H1 (cell line): ENCODE results near the gene ADGB. TPM values are rescaled to one million over a fixed set of nuclear protein-coding genes. Genes with fewer than 3 reads are reported as not detected.

Source experiments
- CTCF ChIA-PET: fragments of 300-600 bp; sonication (Branson Sonifier 250); formaldehyde crosslinking; loops from one replicate; lab custom pipeline; 2021; ENCODE audit not compliant: partially characterized antibody; lab: Charles Lee
- POLR2A ChIA-PET: fragments of 300-600 bp; sonication (Branson Sonifier 250); formaldehyde crosslinking; loops from one replicate; lab custom pipeline; 2021; ENCODE audit warnings: inconsistent platforms; ENCODE audit not compliant: partially characterized antibody; lab: Charles Lee
- DNase-seq, 2 experiments: peaks; one replicate each; pipeline versions ENCODE4 v3.0.0 to v3.0.0-alpha.2; 2010 to 2022; ENCODE audit warnings: low spot score in 2 of 2, low read depth in 1 of 2, mixed read lengths in 1 of 2
- FAIRE-seq: peaks from 2 replicates; lab custom pipeline; 2011; peaks lifted over from hg19 to GRCh38; lab: Jason Lieb, UNC
- H2AFZ ChIP-seq: 2 replicates; pipeline ENCODE4 v1.8.1; 2012; ENCODE audit warnings: low read length, inconsistent platforms
- H2AK5ac ChIP-seq: 2 replicates; pipeline ENCODE4 v1.6.1; 2013; ENCODE audit warnings: low read depth, low read length
- H2BK120ac ChIP-seq: replicated peaks from 2 replicates; pipeline ENCODE3; 2013; ENCODE audit warnings: low read depth, low read length, inconsistent platforms
- H2BK12ac ChIP-seq: 2 replicates; pipeline ENCODE4 v1.6.1; 2013; ENCODE audit warnings: low read depth, low read length
- H2BK15ac ChIP-seq: 2 replicates; pipeline ENCODE4 v1.6.1; 2013; ENCODE audit warnings: low read length
- H2BK20ac ChIP-seq: 2 replicates; pipeline ENCODE4 v1.6.1; 2013; ENCODE audit warnings: low read length
- H2BK5ac ChIP-seq: 2 replicates; pipeline ENCODE4 v1.6.1; 2013; ENCODE audit warnings: low read depth, low read length
- H3K14ac ChIP-seq: 2 replicates; pipeline ENCODE4 v1.6.1; 2013; ENCODE audit warnings: inconsistent platforms; ENCODE audit not compliant: insufficient read length
- H3K18ac ChIP-seq: 2 replicates; pipeline ENCODE4 v1.6.1; 2013; ENCODE audit warnings: low read length; ENCODE audit errors: extremely low read depth
- H3K23ac ChIP-seq: 2 replicates; pipeline ENCODE4 v1.6.1; 2013; ENCODE audit warnings: inconsistent platforms; ENCODE audit not compliant: insufficient read length
- H3K23me2 ChIP-seq: 2 replicates; pipeline ENCODE4 v1.6.1; 2013; ENCODE audit warnings: low read depth, low read length
- H3K27ac ChIP-seq: 2 replicates; pipeline ENCODE4 v1.6.1; 2011; ENCODE audit warnings: low read depth, low read length, inconsistent platforms
- H3K27me3 ChIP-seq, 4 experiments: replicated peaks in 1 of 4; 1 replicate in 1 of 4; 2 replicates in 3 of 4; pipeline versions ENCODE4 v1.6.1 to v1.8.1; 2011 to 2013; ENCODE audit warnings: low read length in 3 of 4, mild to moderate bottlenecking in 3 of 4, inconsistent platforms in 2 of 4, mixed read lengths in 2 of 4, moderate library complexity in 1 of 4; ENCODE audit not compliant: control insufficient read depth in 3 of 4, insufficient read depth in 3 of 4; ENCODE audit errors: extremely low read depth in 1 of 4
- H3K36me3 ChIP-seq, 4 experiments: 2 replicates each; pipeline versions ENCODE4 v1.6.1 to v1.8.1; 2011 to 2013; ENCODE audit warnings: mild to moderate bottlenecking in 4 of 4, low read length in 3 of 4, moderate library complexity in 2 of 4, control low read depth in 1 of 4, inconsistent platforms in 1 of 4; ENCODE audit not compliant: insufficient read depth in 4 of 4, control insufficient read depth in 2 of 4
- H3K4ac ChIP-seq: replicated peaks from 2 replicates; pipeline ENCODE3; 2013; ENCODE audit warnings: low read length, low read depth, mixed read lengths, inconsistent platforms; ENCODE audit not compliant: insufficient read length
- H3K4me1 ChIP-seq, 4 experiments: replicated peaks in 1 of 4; 1 replicate in 1 of 4; 2 replicates in 3 of 4; pipeline versions ENCODE4 v1.6.1 to v1.8.1; 2011 to 2013; ENCODE audit warnings: low read length in 3 of 4, inconsistent platforms in 2 of 4, mixed read lengths in 1 of 4; ENCODE audit not compliant: insufficient read depth in 4 of 4, control insufficient read depth in 3 of 4
- H3K4me2 ChIP-seq, 2 experiments: 2 replicates each; pipeline versions ENCODE4 v1.6.1 to v1.8.1; 2011 to 2013; ENCODE audit warnings: low read depth in 2 of 2, low read length in 2 of 2, control low read depth in 1 of 2, inconsistent platforms in 1 of 2, mild to moderate bottlenecking in 1 of 2; ENCODE audit not compliant: insufficient read depth in 1 of 2
- H3K4me3 ChIP-seq, 4 experiments: fragments of 200-600, 300-600 bp in 1 of 4; sonication (generic), shearing (Covaris generic), sonication (Bioruptor Twin) in 1 of 4; 2 replicates each; pipeline versions ENCODE4 v1.5.1 to v1.8.1; 2011 to 2016; ENCODE audit warnings: low read length in 4 of 4, low read depth in 3 of 4, control low read depth in 2 of 4, inconsistent platforms in 2 of 4, mild to moderate bottlenecking in 2 of 4, mixed read lengths in 1 of 4, moderate library complexity in 1 of 4; ENCODE audit not compliant: insufficient read depth in 2 of 4; ENCODE audit errors: extremely low read depth in 1 of 4
- H3K56ac ChIP-seq: replicated peaks from 2 replicates; pipeline ENCODE3; 2013; ENCODE audit warnings: low read depth, mild to moderate bottlenecking, mixed read lengths, low read length, inconsistent platforms; ENCODE audit not compliant: insufficient read length
- H3K79me1 ChIP-seq: 2 replicates; pipeline ENCODE4 v1.6.1; 2013; ENCODE audit warnings: low read depth, low read length, control low read depth
- H3K79me2 ChIP-seq, 2 experiments: 2 replicates each; pipeline versions ENCODE4 v1.6.1 to v1.8.1; 2012 to 2013; ENCODE audit warnings: low read length in 2 of 2, mild to moderate bottlenecking in 2 of 2, inconsistent platforms in 1 of 2; ENCODE audit not compliant: insufficient read depth in 2 of 2, control insufficient read depth in 1 of 2
- H3K9ac ChIP-seq, 4 experiments: replicated peaks in 1 of 4; 1 replicate in 1 of 4; 2 replicates in 3 of 4; pipeline versions ENCODE4 v1.6.1 to v1.8.1; 2011 to 2013; ENCODE audit warnings: low read depth in 3 of 4, low read length in 3 of 4, control low read depth in 2 of 4, mild to moderate bottlenecking in 2 of 4, moderate library complexity in 2 of 4, inconsistent platforms in 1 of 4; ENCODE audit errors: extremely low read depth in 1 of 4
- H3K9me3 ChIP-seq, 2 experiments: 2 replicates each; pipeline versions ENCODE4 v1.6.1 to v1.8.1; 2012 to 2013; ENCODE audit warnings: mild to moderate bottlenecking in 2 of 2, moderate library complexity in 2 of 2, control low read depth in 1 of 2, inconsistent platforms in 1 of 2, low read depth in 1 of 2, low read length in 1 of 2, mixed read lengths in 1 of 2; ENCODE audit not compliant: insufficient read depth in 2 of 2
- H4K20me1 ChIP-seq, 2 experiments: replicated peaks in 1 of 2; 2 replicates each; pipeline versions ENCODE3 to v1.8.1; 2011 to 2013; ENCODE audit warnings: inconsistent platforms in 2 of 2, low read length in 2 of 2, mild to moderate bottlenecking in 1 of 2; ENCODE audit not compliant: insufficient read depth in 2 of 2, control insufficient read depth in 1 of 2
- H4K5ac ChIP-seq: 2 replicates; pipeline ENCODE4 v1.6.1; 2013; ENCODE audit warnings: low read length, low read depth, mixed read lengths, inconsistent platforms; ENCODE audit not compliant: insufficient read length
- H4K8ac ChIP-seq: 2 replicates; pipeline ENCODE4 v1.8.0; 2013; ENCODE audit warnings: mild to moderate bottlenecking, moderate library complexity, low read length, inconsistent platforms; ENCODE audit not compliant: insufficient read depth; ENCODE audit errors: extremely low read depth
- H4K91ac ChIP-seq: replicated peaks from 2 replicates; pipeline ENCODE3; 2013; ENCODE audit warnings: low read length, mixed read lengths, inconsistent platforms; ENCODE audit not compliant: insufficient read length
- CBX8 ChIP-seq: fragments of 300-800, 300-1000 bp; sonication (generic); IDR thresholded peaks from 2 replicates; pipeline ENCODE4 v1.7.1; 2016; ENCODE audit warnings: low read depth, low read length, borderline replicate concordance
- CHD1 ChIP-seq: IDR thresholded peaks from 2 replicates; pipeline ENCODE4 v1.6.1; 2012; ENCODE audit warnings: low read depth, low read length, improper control_type of control experiment
- CREB1 ChIP-seq: IDR thresholded peaks from 2 replicates; pipeline ENCODE4 v1.6.1; 2012; ENCODE audit warnings: inconsistent platforms
- EGR1 ChIP-seq: IDR thresholded peaks from 2 replicates; pipeline ENCODE4 v1.6.1; 2011; ENCODE audit warnings: low read depth, low read length, borderline replicate concordance
- HDAC6 ChIP-seq: IDR thresholded peaks from one replicate; pipeline ENCODE4 v1.7.1; 2012; ENCODE audit warnings: low read depth, mild to moderate bottlenecking, inconsistent platforms, low read length, moderate library complexity
- SIN3A ChIP-seq, 2 experiments: IDR thresholded peaks in 1 of 2; conservative IDR thresholded peaks in 1 of 2; 2 replicates each; pipeline ENCODE4 v1.6.1; 2011 to 2012; ENCODE audit warnings: low read length in 2 of 2, improper control_type of control experiment in 1 of 2, low read depth in 1 of 2, mild to moderate bottlenecking in 1 of 2
- TEAD4 ChIP-seq: IDR thresholded peaks from 2 replicates; pipeline ENCODE4 v1.6.1; 2012; ENCODE audit warnings: low read depth, low read length, inconsistent platforms, mixed read lengths
- WGBS, 2 experiments: shearing (Covaris generic) in 1 of 2; methylation state at CpG; one replicate each; pipeline versions ENCODE4 v1.1.6 to v1.1.7; 2013 to 2015; ENCODE audit warnings: low lambda C conversion rate in 2 of 2, mixed read lengths in 2 of 2, inconsistent platforms in 1 of 2, low coverage in 1 of 2, missing lambda C conversion rate in 1 of 2; ENCODE audit not compliant: insufficient replicate concordance in 2 of 2, insufficient coverage in 1 of 2, insufficient read length in 1 of 2; ENCODE audit errors: extremely low coverage in 1 of 2, missing lambda C conversion rate in 1 of 2; 5-methylcytosine and 5-hydroxymethylcytosine counted together
- polyA plus RNA-seq, 7 experiments: library from polyadenylated mRNA; depleted of rRNA in 3 of 7; stranded (reverse) in 5 of 7; unstranded in 2 of 7; fragments of >200 nt in 5 of 7; fragments of 200-250 nt in 2 of 7; gene quantifications; 1 replicate in 5 of 7; 2 replicates in 1 of 7; 4 replicates in 1 of 7; pipeline versions ENCODE4 v1.2.1 to v1.2.3, GENCODE V29; 2011 to 2013; ENCODE audit warnings: missing spikeins in 2 of 7, mixed read lengths in 2 of 7
- total RNA-seq: library from RNA; stranded (reverse); fragmentation: NEBNext Ultra II Directional; extraction: Animal tissue kit (Norgen Biotek cat#: 25700); gene quantifications from 2 replicates; pipeline ENCODE4 v1.2.1, GENCODE V29; 2021
- TF ChIP-seq, protein P1 (sequence below): IDR thresholded peaks from 2 replicates; pipeline ENCODE4 v1.6.1; 2012; ENCODE audit warnings: inconsistent platforms

Gene ADGB
- total and polyA plus RNA-seq, 2 of the 8 experiments (the other 6 are each of a cell fraction or from before 2014, with no cell fraction given) = not detected

DNA sequence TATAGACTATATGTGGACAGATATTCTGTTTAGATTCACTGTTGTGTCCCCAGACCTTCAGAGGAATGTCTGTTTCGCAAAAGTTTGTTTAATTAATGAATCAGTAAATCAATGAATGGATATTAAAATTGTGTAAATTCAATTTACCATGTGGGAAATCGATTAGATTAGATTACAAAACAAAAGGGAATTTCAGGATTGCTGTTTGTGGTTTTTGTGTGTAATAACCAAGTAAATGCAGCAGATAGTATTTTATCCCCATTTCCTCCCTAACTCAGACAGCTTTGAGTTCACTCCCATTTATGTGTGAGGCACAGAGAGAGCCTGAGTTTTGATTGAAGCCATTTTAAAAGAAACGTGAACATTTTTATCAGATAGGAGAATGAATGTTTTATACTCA, 214.8 kb downstream of the ADGB start:
- Histone ChIP-seq H3K4ac (no peak overlapping the region), H3K18ac (no peak overlapping the region), H2BK20ac (no peak overlapping the region), H3K27ac (no peak overlapping the region), H4K8ac (no peak overlapping the region), H3K56ac (no peak overlapping the region), H3K4me3 (no peak overlapping the region), H3K9me3 (no peaks in the 10 kb centered on the region), H4K5ac (no peak overlapping the region), H4K20me1 (no peaks in the 10 kb centered on the region), H2BK5ac (no peak overlapping the region), H3K27me3 (no peaks in the 10 kb centered on the region), H3K23ac (no peak overlapping the region), H3K23me2 (no peaks in the 10 kb centered on the region), H2AK5ac (no peak overlapping the region), H2BK12ac (no peak overlapping the region), H3K79me2 (no peaks in the 10 kb centered on the region), H2BK120ac (no peak overlapping the region), H2AFZ (no peak overlapping the region), H3K14ac (no peak overlapping the region), H4K91ac (no peak overlapping the region), H3K79me1 (no peaks in the 10 kb centered on the region), H3K36me3 (no peaks in the 10 kb centered on the region), H3K9ac (no peak overlapping the region), H2BK15ac (no peak overlapping the region), H3K4me2 (no peak overlapping the region), H3K4me1 (no peaks in the 10 kb centered on the region)
- 96% methylated on average over 3 of the region's 3 CpGs; no CpG with 5 or more reads in 1 of the 2 experiments for WGBS, 2 experiments
- ChIA-PET CTCF (no interaction called here), POLR2A (no interaction called here)
- TF ChIP-seq CBX8 = no peak
- TF ChIP-seq CREB1 = no peak
- TF ChIP-seq, protein P1, sequence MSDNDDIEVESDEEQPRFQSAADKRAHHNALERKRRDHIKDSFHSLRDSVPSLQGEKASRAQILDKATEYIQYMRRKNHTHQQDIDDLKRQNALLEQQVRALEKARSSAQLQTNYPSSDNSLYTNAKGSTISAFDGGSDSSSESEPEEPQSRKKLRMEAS = no peak
- no peak for TF ChIP-seq EGR1
- TF ChIP-seq SIN3A (conservative IDR thresholded peaks at IDR 0.05 in 1 of 2, IDR thresholded peaks at IDR 0.05 in 1 of 2; ENCODE audit: low read depth in 1 of 2, low read length in 2 of 2) = no peak
- no peak for TF ChIP-seq HDAC6
- no peak for TF ChIP-seq CHD1
- TF ChIP-seq TEAD4 = no peak
- FAIRE-seq (no peak), DNase-seq (no peak)
